SJSA1 (cell line): ENCODE results near the gene TMTC3. TPM values are rescaled to one million over a fixed set of nuclear protein-coding genes. Genes with fewer than 3 reads are reported as not detected.
"Not testable (repeated sequence)": the region's sequence is repeated elsewhere in the genome, so short reads cannot be mapped to it uniquely, and the experiment has no call there.

Experiments used
- DNase-seq, 2 experiments: peaks; one replicate each; pipeline ENCODE4 v3.0.0-alpha.2; 2015 to 2020; ENCODE audit warnings: low spot score in 2 of 2, low read depth in 1 of 2
- H3K27ac ChIP-seq: fragments of 250-450 bp; sonication (Bioruptor Pico); 2 replicates; pipeline ENCODE4 v1.5.1; 2020; ENCODE audit warnings: mild to moderate bottlenecking, moderate library complexity
- H3K27me3 ChIP-seq: fragments of 250-450 bp; sonication (Bioruptor Pico); replicated peaks from 2 replicates; pipeline ENCODE4 v1.5.1; 2020; ENCODE audit warnings: mild to moderate bottlenecking, moderate library complexity
- H3K36me3 ChIP-seq: fragments of 250-450 bp; sonication (Bioruptor Pico); 2 replicates; pipeline ENCODE4 v1.5.1; 2020; ENCODE audit warnings: mild to moderate bottlenecking
- H3K4me1 ChIP-seq: fragments of 250-450 bp; sonication (Bioruptor Pico); replicated peaks from 2 replicates; pipeline ENCODE4 v1.6.1; 2021; ENCODE audit warnings: mild to moderate bottlenecking
- H3K4me3 ChIP-seq: fragments of 250-450 bp; sonication (Bioruptor Pico); 2 replicates; pipeline ENCODE4 v1.5.1; 2020; ENCODE audit warnings: mild to moderate bottlenecking
- H3K9me3 ChIP-seq: fragments of 250-450 bp; sonication (Bioruptor Pico); replicated peaks from 2 replicates; pipeline ENCODE4 v1.5.1; 2020; ENCODE audit warnings: mild to moderate bottlenecking
- total RNA-seq: library from RNA; depleted of rRNA; stranded (reverse); fragments of >200 nt; shearing (Covaris generic); gene quantifications from 2 replicates; pipeline ENCODE4 v1.2.3, GENCODE V29; 2014; rRNA removed

Gene TMTC3
- total RNA-seq: 45.6 and 52.2 TPM in 2 replicates

DNA sequence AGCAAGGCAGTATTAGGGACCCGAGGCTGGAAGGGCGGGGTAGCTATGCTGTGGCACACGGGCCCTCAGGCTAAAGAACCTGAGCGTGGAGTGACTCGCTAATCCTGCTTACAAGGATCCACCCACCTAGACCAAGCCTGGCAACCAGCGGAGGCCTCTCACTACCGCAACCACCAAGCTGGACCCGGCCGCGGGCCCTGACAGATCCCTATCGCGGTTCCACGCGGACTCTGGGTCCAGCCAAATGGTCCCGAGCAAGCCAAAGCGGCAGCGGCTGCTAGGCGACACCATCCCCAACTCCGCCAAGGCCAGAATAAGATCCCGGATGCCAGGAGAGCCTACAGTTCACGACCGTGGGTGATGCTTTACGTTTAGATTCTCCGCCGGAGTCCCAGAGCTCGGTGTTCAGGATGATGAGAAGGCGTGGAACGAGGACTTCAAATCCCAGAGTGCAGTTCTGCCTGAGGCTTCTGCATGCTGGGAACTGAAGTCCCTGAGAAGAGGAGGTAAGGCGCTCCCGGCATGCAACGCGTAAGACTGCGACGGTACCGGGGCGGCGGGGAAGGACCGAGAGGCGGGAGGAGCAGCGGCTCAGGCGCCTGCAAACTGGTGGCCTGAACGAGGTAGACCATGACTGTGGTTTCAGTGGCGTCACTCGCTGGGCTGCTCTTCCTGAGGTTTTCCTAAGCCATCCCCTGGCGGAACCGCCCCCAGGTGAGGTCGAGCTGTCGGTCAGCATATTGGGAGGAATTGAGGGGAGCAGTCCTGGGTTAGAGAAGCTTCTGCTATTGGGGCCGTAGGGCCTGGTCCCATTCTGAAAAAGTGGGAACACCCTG is at the start of gene TMTC3, which contains the start of gene CEP290:
Gene TMTC3 (plus strand): TSS at position 534 of the 836 bp plus-strand sequence. CDS start 6,009 bp downstream, outside the sequence.
Gene CEP290 (minus strand): TSS at position 315 of the 836 bp plus-strand sequence. CDS start 781 bp downstream, outside the sequence.
- Histone ChIP-seq H3K4me3 (peak within 1 kb of the TSS; percentile 60), H3K27me3 (no peaks in the 10 kb centered on the region)
- DNase-seq: peak; percentile 95 to 96

DNA sequence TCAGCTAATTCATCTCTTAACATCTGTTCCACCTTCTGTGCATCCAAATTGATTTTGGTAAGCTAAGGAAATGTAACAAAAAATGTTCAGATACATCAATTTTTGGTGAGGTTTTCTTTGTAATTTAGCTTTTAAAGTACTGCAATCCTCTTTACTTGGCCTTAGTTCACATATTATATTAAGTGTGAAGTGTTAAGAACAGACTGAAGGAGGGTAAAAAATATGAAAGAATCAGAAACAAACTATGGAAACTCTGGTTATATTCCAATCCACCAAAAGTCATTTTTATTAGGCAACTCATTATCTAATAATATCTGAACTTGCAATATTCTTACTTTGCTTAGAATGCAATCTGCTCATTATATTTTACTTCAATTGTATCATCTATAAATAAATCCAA is 49.3 kb upstream of the TMTC3 start:
- no peaks in the 10 kb centered on the region for H3K9me3 ChIP-seq
- H3K27ac ChIP-seq: no peak overlapping the region
- H3K4me3 ChIP-seq: no peak overlapping the region
- DNase-seq: no peak
- peaks cover 4% of the 10 kb centered on the region for H3K36me3 ChIP-seq
- no peaks in the 10 kb centered on the region for H3K4me1 ChIP-seq
- H3K27me3 ChIP-seq: no peaks in the 10 kb centered on the region

More for the DNA sequence above, at the start of gene TMTC3, which contains the start of gene CEP290:
- Histone ChIP-seq H3K9me3 (no peaks in the 10 kb centered on the region), H3K4me1 (peaks cover 4% of the 10 kb centered on the region; the same call in 1 of the 2 replicates), H3K36me3 (peaks cover 6% of the 10 kb centered on the region), H3K27ac (peak within 1 kb of the TSS; percentile 56)

DNA sequence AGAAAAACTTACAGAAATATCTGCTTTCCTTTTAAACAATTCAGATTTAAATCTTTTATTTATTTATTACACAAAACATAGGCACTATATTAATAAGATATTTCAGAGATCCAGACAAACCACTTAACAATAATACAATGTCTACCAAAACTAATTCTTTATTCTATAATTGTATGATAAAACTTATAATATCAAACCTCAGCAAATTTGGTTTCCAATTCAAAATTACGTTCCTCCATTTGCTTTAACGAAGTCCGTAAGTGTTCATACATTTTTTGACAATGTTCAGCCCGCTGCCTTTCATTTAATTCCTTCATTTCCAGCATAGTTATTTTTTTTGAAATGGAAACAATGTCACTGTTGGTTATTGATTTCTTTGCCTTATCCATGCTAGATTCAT is 48.5 kb upstream of the TMTC3 start:
- Histone ChIP-seq H3K27me3 (no peaks in the 10 kb centered on the region), H3K36me3 (peaks cover 4% of the 10 kb centered on the region), H3K9me3 (no peaks in the 10 kb centered on the region), H3K4me3 (no peak overlapping the region), H3K4me1 (no peaks in the 10 kb centered on the region), H3K27ac (no peak overlapping the region)
- DNase-seq: no peak

DNA sequence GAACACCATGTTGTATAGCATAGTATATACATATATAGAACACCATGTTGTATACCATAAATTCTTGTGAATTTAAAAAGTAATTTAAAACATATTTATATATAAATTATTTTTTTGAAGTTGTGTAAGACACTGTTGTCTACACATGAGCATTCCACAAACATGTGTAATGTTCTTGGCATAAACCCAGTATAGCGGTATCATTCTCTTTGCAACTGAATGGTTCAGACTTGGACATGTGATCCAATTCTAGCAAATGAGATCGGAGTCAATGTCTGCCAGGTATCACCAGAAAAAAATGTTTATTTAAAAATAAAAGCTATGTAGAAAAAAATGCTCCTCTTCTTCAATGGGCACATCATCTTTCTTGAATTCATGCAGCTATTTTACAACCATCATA is 34.1 kb upstream of the TMTC3 start:
- no peak for DNase-seq
- peaks cover 22% of the 10 kb centered on the region for H3K36me3 ChIP-seq
- no peaks in the 10 kb centered on the region for H3K27me3 ChIP-seq
- H3K27ac ChIP-seq: no peak overlapping the region
- H3K4me1 ChIP-seq: no peaks in the 10 kb centered on the region
- no peak overlapping the region for H3K4me3 ChIP-seq
- H3K9me3 ChIP-seq: no peaks in the 10 kb centered on the region

DNA sequence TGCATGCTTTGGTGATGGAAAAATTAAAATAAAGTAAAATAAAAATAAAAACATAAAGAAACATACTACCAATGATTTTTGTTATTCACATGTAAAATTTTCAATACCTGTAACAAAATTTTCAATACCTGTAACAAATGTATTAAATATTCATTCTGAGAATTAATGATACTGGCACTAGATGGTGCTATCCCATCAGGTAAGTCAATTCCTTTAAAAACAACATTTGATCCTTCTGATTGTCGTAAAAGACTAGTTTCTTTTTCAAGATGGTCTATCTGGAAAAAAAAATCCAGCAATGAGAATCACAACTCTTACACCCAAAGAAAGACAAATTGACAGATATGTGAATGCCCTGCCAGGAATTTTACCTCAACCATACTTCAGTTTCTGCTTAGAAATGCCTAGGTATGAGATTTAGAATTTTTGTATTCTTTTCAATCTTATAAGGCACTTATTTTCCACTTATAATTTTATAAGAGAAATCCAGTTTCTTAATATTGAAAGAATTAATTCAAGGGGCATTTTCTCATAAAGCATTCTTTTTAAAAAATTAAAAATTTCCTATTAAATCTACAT is 30.9 kb upstream of the TMTC3 start:
- Histone ChIP-seq H3K27me3 (no peaks in the 10 kb centered on the region), H3K9me3 (no peaks in the 10 kb centered on the region), H3K36me3 (peaks cover 24% of the 10 kb centered on the region), H3K27ac (no peak overlapping the region), H3K4me1 (no peaks in the 10 kb centered on the region), H3K4me3 (no peak overlapping the region)
- DNase-seq: no peak

DNA sequence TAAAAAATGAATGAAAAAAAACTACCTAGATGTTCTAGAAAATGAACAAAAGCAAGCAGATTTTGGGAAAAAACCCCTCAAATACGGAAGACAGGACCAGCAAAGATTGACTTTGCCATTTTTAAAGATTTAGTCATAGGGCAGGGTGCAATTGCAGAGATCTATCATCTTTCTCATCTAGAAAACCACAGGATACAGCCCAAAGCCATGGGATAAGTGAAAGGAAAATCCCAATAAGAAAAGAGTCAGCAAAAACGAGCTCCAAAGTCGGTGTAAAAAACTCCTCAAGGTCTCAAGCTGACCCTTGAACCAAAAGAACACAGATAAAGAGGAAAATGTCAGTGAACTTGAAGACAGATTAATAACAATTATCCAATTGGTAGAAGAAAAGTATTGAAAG is 28.2 kb upstream of the TMTC3 start:
- Histone ChIP-seq H3K4me1 (no peaks in the 10 kb centered on the region), H3K36me3 (peaks cover 30% of the 10 kb centered on the region), H3K27ac (no peak overlapping the region), H3K27me3 (no peaks in the 10 kb centered on the region), H3K4me3 (no peak overlapping the region), H3K9me3 (no peaks in the 10 kb centered on the region)
- no peak for DNase-seq

DNA sequence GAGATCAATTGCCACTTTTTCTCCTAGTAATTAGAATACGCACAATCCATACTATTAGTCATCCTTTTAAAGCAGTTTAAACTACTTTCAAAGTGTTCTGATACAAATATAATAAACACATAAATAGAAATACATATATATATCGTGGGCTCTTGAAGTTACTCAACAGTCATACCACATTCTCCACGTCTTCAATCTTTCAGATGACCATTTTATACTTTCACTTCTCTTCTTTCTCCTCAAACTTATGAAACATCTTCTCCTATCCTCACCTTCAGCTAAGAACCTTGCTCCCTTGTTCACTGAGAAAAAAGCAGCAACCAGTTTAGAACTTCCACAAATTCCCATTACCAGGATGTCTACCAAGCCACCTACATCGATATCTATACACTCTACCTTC is 19.4 kb upstream of the TMTC3 start:
- no peak for DNase-seq
- Histone ChIP-seq H3K9me3 (no peaks in the 10 kb centered on the region), H3K27ac (no peak overlapping the region), H3K36me3 (peaks cover 12% of the 10 kb centered on the region), H3K4me1 (no peaks in the 10 kb centered on the region), H3K27me3 (no peaks in the 10 kb centered on the region), H3K4me3 (no peak overlapping the region)

DNA sequence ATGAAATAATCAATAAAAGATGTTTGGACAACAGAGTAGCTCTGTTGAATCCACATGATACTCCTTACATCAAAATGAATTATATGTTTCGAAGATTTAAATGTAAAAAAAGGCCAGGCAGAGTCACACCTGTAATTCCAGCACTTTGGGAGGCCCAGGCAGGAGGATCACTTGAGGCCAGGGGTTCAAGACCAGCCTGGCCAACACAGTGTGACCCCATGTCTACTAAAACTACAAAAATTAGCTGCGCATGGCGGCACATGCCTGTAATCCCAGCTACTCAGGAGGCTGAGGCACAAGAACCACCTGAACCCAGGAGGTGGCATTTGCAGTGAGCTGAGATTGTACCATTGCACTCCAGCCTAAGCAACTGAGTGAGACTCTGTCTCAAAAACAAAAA is 15.0 kb upstream of the TMTC3 start:
- H3K36me3 ChIP-seq: peaks cover 5% of the 10 kb centered on the region; the same call in 1 of the 2 replicates
- no peak overlapping the region for H3K4me3 ChIP-seq
- no peak for DNase-seq
- no peak overlapping the region for H3K27ac ChIP-seq
- no peaks in the 10 kb centered on the region for H3K9me3 ChIP-seq
- H3K4me1 ChIP-seq: no peaks in the 10 kb centered on the region
- no peaks in the 10 kb centered on the region for H3K27me3 ChIP-seq

DNA sequence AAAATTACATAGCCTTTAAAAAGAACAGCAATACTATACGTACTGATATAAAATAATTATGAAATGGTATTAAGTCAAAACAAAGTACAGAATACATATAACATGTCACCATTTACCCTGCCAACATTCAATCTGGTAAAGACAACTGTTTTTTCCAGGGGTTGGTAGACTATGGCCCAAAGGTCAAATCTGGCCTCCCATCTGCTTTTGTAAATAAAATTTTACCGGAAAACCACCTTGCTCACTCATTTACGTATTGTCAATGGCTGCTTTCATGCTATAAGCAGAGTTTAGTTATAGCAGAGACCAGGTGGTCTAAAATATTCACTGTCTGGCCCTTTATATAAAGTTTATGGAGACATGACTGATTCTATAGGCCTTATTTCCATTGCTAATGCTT is 14.3 kb upstream of the TMTC3 start:
- Histone ChIP-seq H3K4me3 (no peak overlapping the region), H3K27ac (no peak overlapping the region), H3K36me3 (peaks cover 5% of the 10 kb centered on the region; the same call in 1 of the 2 replicates), H3K9me3 (no peaks in the 10 kb centered on the region), H3K4me1 (no peaks in the 10 kb centered on the region), H3K27me3 (no peaks in the 10 kb centered on the region)
- DNase-seq: no peak

DNA sequence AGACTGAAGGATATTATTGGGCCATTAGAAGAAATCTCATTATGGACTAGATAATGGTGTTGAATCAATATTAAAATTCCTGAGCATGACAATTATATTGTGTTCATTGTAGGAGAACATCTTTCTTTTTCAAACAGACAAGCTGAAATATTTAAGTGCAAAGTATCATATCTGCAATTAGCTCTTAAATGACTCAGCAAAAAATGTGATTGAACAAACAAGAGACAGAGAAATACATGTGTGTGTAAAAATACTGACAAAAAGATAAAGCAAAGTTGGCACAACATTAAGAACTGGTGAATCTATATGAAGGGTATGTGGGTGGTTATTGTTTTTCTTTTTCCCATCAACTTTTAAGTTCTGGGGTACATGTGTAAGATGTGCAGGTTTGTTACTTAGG is 9.7 kb upstream of the TMTC3 start:
- DNase-seq: no peak
- Histone ChIP-seq H3K9me3 (no peaks in the 10 kb centered on the region), H3K27me3 (no peaks in the 10 kb centered on the region), H3K36me3 (peaks cover 8% of the 10 kb centered on the region), H3K4me3 (no peak overlapping the region), H3K4me1 (no peaks in the 10 kb centered on the region), H3K27ac (no peak overlapping the region)

DNA sequence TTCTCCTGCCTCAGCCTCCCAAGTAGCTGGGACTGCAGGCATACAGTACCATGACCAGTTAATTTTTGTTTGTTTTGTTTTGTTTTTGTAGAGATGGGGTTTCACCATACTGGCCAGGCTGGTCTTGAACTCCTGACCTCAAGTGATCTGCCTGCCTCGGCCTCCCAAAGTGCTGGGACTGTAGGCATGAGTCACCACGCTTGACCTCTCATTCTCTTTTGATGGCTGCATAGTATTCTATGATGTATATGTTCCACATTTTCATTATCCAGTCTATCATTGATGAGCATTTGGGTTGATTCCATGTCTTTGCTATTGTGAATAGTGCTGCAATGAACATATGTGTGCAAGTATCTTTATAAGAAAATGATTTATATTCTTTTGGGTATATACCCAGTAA is 8.9 kb upstream of the TMTC3 start:
- DNase-seq, H3K4me3 ChIP-seq, H3K4me1 ChIP-seq, H3K9me3 ChIP-seq, H3K27me3 ChIP-seq, H3K27ac ChIP-seq: not testable (repeated sequence)
- H3K36me3 ChIP-seq: peaks cover 13% of the 10 kb centered on the region

DNA sequence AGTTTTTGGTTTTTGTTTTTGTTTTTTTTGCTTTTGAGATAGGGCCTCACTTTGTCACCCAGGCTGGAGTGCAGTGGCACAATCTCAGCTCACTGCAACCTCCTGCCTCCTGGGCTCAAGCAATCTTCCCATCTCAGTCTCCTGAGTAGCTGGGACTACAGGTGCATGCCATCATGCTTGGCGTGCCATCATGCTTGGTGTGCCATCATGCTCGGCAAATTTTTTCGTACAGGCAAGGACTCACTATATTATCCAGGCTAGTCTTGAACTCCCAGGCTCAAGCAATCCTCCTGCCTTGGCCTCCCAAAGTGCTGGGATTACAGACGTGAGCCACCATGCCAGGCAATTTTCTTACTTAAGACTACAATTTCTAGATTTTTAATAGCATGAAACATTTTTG is 2.4 kb upstream of the TMTC3 start:
- not testable (repeated sequence) for DNase-seq, H3K4me3 ChIP-seq, H3K27me3 ChIP-seq, H3K36me3 ChIP-seq, H3K4me1 ChIP-seq, H3K9me3 ChIP-seq, H3K27ac ChIP-seq

DNA sequence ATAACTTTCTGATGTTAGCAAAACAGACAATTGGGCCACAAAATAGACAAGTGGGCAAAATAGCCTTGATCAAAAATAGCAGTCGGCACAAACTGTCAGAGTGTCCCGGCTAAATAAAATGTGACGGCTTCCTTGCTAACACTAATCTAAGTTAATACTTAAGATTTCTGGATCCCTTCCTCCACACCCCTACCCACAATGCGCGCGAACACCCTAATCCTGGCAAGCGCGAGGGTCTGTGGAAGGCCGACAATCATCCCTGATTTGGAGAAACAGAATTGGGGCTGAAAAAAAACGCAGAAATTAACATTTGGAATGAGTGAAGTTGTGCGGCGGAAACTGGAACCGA is 708 bp upstream of the TMTC3 start:
- Histone ChIP-seq H3K4me1 (peaks cover 4% of the 10 kb centered on the region; the same call in 1 of the 2 replicates), H3K9me3 (no peaks in the 10 kb centered on the region), H3K27ac (peak overlapping the region; percentile 56), H3K4me3 (peak overlapping the region; percentile 60), H3K27me3 (no peaks in the 10 kb centered on the region), H3K36me3 (peaks cover 6% of the 10 kb centered on the region)
- DNase-seq: no peak

DNA sequence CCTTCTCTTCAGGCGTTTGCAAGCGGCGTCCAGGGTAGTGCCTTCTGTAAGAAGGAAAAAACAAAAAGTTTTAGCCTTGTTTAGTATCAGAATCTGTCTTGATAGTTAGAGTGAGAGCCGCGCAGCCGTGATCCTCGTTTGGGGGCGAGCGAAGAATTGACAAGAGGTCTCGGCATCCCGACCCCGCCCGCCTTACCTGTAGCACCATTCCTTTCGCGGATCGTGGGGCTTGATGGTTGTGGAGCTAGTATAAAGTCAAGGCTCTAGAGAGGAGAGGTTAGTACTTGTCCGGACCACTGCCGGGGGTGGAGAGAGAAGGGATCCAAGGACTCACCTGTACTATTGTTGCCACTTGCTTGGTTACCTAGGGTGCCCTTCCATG is 494 bp downstream of the TMTC3 start:
- Histone ChIP-seq H3K27ac (peak overlapping the region; percentile 14), H3K4me1 (peaks cover 4% of the 10 kb centered on the region; the same call in 1 of the 2 replicates)
- DNase-seq: no peak

More for the DNA sequence above, 494 bp downstream of the TMTC3 start:
- Histone ChIP-seq H3K36me3 (peaks cover 3% of the 10 kb centered on the region), H3K9me3 (no peaks in the 10 kb centered on the region), H3K4me3 (peak overlapping the region; percentile 60), H3K27me3 (no peaks in the 10 kb centered on the region)
